IPS-NIHi7 (cell line): ENCODE data around the gene XXYLT1.
"Not testable (repeated sequence)": the region's sequence is repeated elsewhere in the genome, so short reads cannot be mapped to it uniquely, and the experiment has no call there.

ENCODE experiments used
- DNase-seq: peaks from one replicate; pipeline ENCODE4 v3.0.0; 2012; ENCODE audit warnings: mixed read lengths; ENCODE audit errors: extremely low spot score

XXYLT1 gene

DNA sequence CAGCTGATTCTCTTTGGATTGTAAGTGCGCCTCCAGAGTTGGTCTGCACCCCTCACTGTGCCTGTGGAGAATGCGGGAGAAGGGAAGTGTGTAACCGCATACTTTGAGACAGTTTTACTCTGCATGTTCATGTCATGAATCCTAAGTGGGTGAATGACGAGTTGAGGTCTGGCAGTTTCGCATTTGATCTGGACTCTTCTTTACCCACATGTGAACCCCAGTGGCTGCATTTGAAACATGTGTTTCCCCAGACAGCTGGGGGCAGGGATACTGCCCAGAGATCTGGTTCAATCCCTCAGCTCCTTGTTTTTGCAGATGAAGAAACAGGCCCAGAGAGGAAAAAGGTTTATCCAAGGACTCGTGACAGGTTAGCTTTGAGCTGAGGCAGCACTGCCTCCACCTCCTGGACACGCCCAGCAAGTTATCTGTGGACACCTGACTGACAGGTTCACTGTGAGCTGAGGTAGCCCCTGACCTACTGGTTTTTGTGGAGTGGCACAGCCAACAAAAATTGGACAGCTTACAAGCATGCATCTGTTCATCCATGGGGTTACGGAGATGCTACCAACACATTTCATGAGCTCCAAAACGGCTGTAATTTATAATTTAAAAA is 207.3 kb downstream of the XXYLT1 start:
- no peak for DNase-seq

DNA sequence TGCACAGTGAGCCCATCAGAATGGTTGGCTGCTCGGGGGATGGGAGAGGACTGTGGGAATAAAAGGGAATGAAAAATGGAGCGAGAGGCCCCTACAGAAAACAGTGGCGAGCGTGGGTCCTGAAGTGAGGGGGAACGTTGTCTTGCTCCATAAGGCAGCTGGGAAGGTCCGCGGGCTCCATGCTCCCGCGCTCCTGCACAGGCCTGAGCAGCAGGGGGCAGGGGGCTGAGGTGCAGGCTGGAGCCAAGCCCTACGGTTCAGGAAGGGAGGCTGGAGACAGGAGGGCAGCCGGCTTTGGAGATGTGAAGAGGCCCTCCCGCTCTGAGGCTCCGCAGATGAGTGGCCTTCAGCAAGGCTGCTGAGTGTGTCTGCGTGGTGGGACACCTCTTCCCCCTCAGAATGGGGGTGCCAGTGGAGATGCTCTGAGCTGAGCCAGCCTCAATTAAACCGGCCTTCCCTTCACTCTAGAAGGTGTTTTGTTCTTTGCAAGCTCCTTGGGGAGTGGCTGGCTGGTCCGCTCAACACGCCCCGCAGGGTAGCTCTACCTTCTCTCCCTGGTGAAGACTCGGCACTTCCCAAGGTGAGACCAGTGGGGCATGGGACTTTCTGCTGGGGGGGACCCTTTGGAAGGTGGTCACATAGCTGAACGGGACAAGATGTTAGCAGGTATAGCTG is 208.0 kb downstream of the XXYLT1 start:
- no peak for DNase-seq

DNA sequence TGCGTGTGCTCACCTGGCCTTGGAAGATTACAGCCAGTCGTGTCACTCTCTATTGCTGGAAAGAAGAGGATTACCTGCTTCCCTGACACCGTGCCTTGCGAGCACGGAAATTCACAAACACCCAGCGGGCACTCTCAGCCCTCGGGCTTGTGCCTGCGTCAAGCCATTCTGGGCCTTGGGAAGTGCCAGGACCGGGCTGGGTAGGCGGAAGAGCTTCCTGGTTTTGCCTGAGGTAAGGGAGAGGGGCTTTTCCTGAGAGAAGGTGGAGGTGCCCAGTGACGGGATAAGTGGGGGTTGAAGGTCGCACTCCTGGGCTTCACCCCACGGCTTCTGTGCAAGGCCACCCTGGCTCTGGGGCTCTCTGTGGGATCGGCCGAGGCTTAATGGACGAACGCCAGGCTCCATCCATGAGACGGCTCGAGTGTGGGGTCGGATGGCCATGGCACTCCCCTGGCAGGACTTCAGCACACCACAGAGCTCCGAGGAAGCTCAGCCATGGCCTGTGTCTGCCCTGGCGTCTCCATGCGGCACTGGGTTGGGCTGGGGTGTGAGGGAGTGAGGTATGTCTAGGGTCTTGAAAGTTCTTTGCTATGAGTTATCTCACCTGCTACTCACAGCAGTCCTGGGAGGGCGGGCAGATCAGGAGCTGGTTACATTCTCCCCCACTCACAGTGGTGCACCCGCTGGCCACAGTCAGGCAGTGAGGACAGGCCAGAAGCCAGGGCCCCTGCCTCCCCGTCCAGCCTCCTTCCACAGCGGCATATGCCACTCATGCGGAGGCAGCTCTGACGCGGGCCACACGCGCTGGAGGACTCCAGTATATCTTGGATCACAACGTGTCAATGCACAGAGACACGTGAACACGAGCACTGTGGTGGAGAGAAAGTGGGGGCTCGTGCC is 209.0 kb downstream of the XXYLT1 start:
- no peak for DNase-seq

DNA sequence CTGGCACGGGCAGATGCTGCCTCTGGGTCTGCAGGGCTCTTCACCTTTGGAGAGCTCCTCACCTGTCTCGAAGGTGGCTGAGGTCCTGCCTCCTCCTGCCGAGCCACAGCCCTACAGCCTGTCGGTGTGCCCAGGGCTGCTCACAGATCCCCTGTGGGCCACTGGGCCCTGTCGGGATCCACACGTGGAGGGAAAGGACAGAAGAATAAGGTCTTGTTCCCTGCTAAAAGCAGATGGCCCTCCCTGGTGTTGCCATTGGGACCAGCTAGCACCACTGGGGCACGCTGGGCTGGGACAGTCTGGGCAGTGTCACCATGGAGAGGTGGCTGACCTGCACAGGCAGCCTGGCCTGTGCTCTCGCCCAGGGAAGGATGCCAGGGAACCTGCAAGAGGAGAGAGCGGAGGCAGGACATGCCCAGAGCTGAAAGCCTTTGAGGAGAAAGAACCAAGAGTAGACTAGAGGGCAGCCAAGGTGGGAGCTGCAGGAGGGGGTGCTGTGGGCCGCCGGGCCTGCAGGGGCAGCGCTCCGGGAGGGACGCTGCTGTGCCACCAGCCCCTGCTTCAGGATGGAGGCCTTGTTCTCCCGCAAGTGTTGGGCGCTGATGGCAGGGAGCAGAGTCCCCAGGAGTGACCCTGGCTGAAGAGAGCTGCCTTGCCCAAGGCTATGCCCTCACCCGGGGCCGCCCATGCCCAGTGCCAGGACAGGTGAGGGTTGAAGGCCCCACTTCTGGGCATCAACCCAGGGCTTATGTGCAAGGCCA is 210.2 kb downstream of the XXYLT1 start:
- DNase-seq = no peak

DNA sequence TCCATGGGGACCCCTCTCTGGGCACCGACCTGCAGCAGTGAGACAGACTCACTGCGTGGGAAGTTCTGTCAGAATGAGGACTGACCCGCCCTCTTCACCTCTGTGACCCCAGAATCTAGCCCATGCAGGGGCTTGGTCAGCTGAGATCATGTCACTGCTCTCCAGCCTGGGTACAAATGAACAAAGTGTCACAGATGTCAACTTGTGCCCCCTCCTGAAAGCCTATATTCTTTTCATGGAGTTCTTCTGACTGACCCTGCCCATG is 210.8 kb downstream of the XXYLT1 start:
- no peak for DNase-seq

DNA sequence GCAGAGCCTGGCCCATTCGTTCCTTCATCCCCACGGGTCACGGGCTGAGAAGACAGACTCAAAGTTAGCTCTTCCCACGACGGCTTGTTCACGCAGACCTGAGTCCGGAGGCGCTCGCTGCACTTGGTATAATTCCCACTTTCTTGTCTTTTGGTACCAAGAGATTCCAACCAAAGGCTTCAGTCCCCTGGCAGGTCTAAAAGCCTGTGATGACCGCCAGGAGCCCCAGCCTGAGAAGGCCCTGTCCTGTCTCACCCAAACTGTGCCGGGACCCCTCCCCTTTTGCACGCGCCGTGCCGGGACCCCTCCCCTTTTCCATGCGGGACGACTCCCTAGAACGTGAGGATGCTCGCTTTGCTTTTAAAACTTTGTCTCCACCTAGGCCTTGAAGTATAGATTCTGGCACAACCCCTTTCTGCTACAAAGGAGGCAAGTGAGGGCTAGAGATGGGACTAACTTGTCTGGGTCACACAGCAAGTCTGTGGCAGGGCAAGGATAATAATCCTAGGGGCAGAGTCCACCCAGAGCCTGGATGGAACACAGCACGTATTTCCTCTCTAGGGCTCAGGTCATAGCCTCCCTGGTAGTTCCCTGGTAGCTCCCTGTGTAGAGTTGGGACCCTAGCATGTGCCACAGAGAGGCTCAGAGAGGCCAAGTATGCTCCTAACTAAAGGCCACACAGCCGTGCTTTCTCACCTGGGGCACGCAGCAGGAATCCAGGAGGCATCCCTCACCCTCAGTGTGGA is 211.3 kb downstream of the XXYLT1 start:
- DNase-seq = no peak

DNA sequence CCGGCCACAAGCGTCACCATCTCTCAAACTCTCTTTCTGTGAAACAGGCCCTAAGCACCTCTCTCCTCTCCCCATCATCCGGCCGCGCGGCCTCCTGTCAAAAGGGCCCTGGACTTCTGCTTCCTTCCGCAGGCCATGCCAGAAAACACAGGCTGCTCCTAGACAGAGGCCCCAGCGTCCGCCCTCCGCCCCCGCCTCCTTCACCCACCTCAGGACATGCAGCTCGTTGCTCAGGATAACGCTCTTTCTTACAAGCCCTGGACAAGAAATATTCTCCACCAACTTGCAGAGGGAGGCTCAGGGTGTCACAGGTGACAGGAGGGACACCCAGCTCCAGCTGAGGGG is 212.0 kb downstream of the XXYLT1 start:
- DNase-seq = no peak

DNA sequence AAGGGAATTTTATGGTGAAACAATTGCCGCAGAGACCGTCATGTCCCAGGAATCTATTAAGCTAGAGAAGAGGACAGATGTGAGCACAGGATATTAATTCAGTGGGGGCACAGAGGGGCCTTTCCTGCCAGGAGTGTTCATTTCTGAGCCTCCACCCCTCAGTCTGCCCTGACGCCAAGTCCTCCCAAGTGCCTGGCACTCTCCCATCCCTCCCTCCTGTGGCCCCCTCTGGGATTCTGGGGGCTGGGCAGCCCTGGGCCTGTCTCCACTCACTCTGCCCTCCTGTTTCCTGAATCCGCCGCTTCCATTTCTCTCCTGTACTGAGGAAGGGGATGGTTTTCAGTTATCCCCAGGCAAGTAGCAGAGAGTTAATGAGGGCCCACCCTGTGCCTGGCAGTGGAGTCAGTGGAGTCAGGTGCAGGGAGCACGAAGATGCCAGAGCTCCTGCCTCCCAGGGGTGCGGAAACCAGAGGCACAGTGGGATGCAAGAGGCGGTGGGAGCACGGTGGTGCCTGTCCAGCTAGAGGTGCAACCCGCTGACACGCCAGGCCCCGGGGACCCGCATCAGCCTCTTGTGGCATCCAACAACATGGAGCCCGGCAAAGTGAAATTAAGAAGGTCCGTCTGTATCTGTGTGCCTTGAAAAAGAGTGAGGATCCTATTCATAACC is 212.5 kb downstream of the XXYLT1 start:
- no peak for DNase-seq

DNA sequence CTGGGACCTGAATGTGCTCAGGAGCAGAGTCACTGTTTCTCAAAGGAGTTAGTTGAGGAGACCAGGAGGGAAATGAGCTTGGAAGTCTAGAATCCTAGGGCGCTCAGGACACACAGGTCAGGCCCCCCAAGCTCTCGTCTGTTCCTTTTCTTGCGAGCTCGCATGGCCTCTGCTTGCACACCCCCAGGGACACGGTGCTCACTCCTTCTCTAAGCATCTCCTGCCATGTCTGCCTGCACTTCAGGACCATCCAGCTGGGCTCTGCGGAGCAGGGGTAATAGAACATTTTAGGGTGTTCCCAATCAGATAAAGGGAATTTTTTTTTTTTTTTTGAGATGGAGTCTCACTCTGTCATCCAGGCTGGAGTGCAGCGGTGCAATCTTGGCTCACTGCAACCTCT is 213.2 kb downstream of the XXYLT1 start:
- DNase-seq = no peak

DNA sequence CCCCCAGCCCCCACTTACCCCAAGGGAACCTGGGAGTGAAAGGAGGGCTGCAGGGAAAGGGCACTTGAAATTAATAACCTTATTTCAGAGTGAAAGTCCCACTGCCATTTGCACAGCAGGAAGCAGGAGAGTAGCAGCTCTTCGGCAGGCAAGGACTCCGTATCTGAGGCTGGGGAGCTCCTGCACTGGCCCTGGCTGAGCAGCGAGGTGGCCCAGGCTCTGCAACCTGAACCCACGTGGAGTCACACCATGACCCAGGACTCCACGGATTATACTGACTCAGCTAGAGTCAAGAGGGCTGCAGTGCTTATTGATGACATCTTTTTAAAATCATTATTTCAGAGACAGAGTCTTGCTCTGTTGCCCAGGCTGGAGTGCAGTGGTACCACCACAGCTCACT is 214.5 kb downstream of the XXYLT1 start:
- DNase-seq = no peak

DNA sequence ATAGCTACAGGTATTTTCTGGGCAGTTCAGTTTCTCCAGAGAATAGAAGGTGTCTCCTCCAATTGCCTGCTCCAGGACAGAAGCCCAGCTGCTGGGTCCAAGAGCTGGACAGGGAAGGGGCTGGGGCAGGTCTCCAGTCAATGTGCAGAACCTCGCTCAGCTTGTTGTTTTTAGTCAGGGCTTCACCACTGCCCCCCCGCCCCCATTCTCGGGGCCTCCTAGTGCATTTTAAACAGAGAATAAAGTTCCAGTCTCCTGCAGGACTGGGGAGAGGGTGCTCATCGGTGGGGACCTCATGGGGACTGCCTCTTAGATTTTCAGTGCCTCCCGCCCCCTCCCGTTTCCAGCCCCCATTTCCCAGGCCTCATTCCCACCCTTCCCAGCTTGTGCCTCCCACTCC is 216.6 kb downstream of the XXYLT1 start:
- no peak for DNase-seq

DNA sequence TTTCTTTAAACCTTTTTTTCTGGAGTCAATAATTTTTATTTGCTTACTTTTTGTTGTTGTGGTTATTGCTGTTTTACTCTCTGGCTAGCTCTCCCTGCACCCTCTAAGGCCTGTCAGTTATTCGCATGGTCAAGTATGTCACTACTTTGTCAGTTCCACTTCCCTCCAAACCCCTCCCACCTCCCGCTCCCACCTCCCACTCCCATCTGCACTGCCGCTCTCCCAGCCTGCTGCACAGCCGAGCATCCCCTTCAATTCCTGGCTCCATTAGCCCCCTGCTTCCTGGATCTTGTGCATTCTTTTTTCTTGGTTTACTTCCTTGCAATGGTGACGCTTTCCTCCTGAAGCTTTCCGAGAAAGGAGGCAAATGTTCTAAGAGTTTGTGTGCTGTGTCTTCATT is 218.0 kb downstream of the XXYLT1 start:
- no peak for DNase-seq

DNA sequence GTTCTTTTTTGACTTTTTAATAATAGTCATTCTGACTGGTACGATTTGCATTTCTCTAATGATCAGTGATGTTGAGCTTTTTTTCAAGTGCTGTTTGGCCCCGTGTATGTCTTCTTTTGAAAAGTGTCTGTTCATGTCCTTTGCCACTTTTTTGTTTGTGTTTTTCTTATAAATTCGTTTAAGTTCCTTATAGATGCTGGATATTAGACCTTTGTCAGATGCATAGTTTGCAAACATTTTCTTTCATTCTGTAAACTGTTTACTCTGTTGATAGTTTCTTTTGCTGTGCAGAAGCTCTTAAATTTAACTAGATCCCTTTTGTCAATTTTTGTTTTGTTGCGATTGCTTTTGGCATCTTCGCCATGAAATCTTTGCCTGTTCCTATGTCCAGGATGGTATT is 220.7 kb downstream of the XXYLT1 start:
- not testable (repeated sequence) for DNase-seq

DNA sequence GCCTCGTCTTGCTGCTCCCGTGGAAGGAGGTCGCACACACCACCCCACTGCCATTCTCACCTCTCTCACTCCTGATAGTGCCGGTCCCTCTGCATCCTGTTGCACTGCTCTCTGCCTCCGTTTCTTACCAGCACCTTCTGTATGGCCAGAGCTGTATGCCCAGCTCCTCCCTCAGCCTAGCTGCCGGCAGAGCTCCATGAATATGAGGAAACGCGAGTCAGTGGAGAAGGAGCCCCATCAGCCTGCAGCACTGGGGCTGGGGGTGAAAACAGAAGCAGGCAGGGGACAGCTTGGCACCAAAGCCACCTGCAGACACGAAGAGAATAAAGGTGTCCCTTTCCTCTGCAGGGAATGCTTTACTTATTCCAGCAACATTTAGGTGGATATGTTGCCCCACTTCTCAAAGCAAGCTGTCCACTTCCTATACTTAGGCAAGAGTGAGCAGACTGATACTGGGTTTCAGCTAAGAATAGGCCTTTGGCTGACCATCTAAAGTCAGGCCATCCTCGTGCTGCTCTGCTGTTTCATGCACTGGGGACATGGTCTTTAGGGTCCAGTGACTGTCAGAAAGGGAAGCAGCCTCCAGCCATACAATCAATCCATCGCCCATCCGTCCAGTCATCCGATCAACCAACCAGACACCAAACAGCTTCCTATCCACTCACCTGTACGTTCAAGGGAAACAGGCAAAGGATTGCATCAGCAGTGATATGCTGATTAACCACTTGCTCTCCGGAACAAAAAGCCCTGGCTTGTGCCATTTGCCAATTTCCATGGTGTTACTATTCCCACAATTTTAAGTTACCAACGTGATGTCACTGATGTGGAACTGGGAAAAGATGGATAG is 222.7 kb downstream of the XXYLT1 start:
- DNase-seq = no peak

DNA sequence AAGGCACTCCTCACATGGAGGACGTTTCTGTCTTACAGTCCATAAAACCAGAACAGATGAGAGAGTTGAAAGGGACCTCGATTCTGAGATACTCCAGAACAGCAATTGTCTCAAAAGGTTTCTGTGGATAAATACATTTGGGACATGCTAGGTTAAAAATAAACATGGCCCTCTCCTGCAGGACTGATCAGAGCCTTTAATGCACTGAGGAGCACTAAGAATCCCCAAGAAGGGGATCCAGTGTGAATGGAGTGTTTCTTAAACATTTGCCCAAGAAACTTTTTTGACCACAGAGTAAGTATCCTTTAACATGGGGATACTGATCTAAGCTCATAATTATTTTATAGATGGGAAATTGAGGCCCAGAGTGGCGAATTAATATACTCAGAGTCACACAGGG is 223.4 kb downstream of the XXYLT1 start:
- DNase-seq = no peak

DNA sequence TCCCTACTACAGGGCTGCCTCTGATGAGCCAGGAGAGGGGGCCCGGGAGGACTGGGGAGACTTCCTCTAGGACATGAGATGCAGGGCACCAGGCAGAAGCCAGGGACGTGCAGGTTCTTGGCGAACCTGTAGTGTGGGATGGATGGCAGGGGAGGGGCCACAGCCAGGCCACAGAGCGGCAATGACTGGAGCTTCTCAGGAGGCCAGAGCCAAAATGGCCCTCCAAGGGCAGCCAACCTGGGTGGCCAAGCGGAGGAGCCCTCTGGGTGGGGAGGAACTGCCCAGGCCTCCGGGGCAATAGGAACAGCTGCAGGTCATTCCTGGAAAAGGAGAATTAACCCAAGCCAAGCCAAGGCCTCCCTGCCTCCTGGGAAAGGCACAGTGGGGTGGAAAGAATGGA is 224.5 kb downstream of the XXYLT1 start:
- no peak for DNase-seq

DNA sequence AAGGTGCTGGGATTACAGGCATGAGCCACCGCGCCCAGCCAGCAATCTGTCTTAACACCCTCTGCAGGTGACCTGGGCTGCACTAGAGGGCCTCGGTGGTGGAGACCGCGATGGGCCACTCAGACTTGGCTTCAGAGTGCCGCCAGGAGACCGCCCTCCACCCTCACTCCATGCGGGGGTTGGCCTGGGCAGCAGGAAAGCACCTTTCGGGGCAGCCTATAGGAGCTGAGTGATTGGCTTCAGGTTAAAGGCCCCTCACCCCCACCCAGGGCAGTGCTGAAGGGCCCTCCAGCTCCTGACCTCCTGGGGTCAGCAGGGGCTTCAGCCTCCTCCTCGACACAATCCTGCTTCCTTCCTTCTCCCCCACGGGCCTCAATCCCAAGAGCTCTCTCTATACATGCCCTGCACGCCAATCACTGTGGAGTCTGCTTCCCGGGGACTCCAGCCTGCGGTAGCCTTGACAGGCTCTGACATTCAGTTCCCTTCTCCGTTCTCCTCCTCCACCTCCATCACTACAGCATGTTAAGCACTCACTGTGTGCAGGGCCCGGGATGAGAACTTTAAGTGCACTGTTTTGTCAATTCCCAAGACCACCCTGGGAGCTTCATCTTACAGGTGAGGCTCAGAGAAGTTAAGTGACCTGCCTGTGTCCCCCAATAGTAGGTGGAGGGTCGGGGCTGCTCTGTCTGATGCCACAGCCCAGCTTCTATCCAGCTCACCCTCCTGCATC is 225.3 kb downstream of the XXYLT1 start:
- DNase-seq = no peak

DNA sequence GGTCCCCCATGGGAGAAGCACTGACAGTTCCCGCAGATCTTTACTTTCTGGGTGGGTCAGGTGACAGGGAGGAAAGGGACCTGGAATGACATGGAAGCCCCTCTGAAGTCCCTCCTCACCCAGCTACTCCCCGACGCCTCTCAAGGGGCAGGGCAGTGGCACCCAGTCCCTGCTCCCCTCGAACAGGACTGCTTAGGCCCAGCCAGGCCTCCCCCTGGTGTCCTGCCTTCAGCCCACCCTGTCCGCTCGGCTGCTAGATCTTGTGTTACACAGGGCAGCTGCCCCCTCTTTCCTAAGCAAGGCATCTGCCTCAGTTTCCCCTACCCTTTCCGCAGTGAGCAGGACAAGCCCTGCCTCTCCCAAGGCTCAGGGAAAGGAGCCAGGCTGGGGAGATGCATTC is 226.5 kb downstream of the XXYLT1 start:
- DNase-seq = no peak

DNA sequence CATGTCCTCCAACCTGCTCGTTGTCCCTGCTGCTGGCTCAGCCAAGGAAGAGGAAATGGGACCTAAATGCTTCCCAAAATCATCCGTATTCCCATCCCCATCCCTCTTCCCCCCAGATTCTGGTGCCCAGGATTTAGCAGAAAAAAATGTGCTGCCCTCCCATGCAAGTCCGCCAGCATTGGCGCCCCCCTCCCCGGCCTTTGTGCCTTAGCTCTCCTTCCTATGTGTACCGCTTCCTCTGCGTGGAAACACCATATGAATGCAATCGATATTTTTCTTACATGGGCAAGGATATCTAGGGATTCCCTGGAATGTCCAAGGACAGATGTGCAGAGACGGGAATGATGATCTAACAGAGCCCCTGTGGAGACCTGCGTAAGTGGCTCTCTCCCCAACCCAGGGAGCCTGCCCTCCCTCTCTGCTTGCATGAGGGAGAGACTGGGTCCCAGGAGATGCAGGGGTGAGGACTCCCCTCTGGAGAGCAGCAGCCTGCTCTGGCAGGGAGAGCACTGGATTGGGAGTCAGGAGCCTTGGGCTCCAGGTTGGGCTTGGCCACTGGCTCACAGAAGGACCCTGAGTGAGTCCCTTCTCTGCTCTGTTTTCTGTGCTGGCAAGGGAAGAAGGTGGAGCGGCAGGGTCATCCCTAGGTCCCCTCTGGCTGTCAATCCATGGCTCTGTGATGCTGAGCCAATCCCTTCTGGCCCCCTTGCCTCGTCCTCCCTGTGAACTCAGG is 227.2 kb downstream of the XXYLT1 start:
- no peak for DNase-seq
